Activated CD8-positive, alpha-beta T cell treated with anti-CD3 and anti-CD28 coated beads for 36 hours (primary cell): ENCODE measurements around the gene TBL1XR1. TPM values are rescaled to one million over a fixed set of nuclear protein-coding genes. Genes with fewer than 3 reads are reported as not detected.
"Not testable (repeated sequence)": the region's sequence is repeated elsewhere in the genome, so short reads cannot be mapped to it uniquely, and the experiment has no call there.

ENCODE experiments used
- ATAC-seq: fragments of 200-7000 bp; cut with Tn5 transposase; one replicate; pipeline ENCODE4 v1.10.0; 2021; ENCODE audit warnings: mild to moderate bottlenecking, moderate library complexity
- CTCF ChIA-PET: fragments of 350-600 bp; sonication (Branson Sonifier 250); formaldehyde crosslinking; loops from one replicate; lab custom pipeline; 2021; ENCODE audit warnings: antibody characterized with exemption; lab: Charles Lee
- POLR2A ChIA-PET: fragments of 350-600 bp; sonication (Branson Sonifier 250); formaldehyde crosslinking; loops from one replicate; lab custom pipeline; 2021; ENCODE audit warnings: antibody characterized with exemption; lab: Charles Lee
- DNase-seq: peaks from one replicate; pipeline ENCODE4 v3.0.0-alpha.2; 2020
- H3K27ac Mint-ChIP-seq: one replicate; pipeline ENCODE4 v1.8.0; 2021; ENCODE audit warnings: mild to moderate bottlenecking, mixed read lengths
- H3K27me3 Mint-ChIP-seq: one replicate; pipeline ENCODE4 v1.8.0; 2021; ENCODE audit warnings: mixed read lengths
- H3K36me3 Mint-ChIP-seq: one replicate; pipeline ENCODE4 v1.8.0; 2021; ENCODE audit warnings: low read depth, mixed read lengths
- H3K4me1 Mint-ChIP-seq: one replicate; pipeline ENCODE4 v1.8.0; 2021; ENCODE audit warnings: low read depth, mixed read lengths
- H3K4me3 Mint-ChIP-seq: one replicate; pipeline ENCODE4 v1.8.0; 2021; ENCODE audit warnings: mild to moderate bottlenecking, moderate library complexity, mixed read lengths
- H3K9me3 Mint-ChIP-seq: one replicate; pipeline ENCODE4 v1.8.0; 2021; ENCODE audit warnings: mixed read lengths
- intact Hi-C: fragments of 100-400 bp; cut with micrococcal nuclease; formaldehyde crosslinking; loops from one replicate; pipeline ENCODE4 v1.10.0; 2022
- total RNA-seq, 2 experiments: library from RNA; stranded (reverse); gene quantifications; one replicate each; pipeline ENCODE4 v1.2.3, GENCODE V29; 2021
- TF ChIP-seq, protein P1 (sequence below): fragments of 200-600 bp; IDR thresholded peaks from one replicate; pipeline ENCODE4 v1.8.0; 2022; ENCODE audit warnings: antibody characterized with exemption, mild to moderate bottlenecking

TBL1XR1 gene
- total RNA-seq, 2 experiments from 2014 or later = 153 to 158 TPM

DNA sequence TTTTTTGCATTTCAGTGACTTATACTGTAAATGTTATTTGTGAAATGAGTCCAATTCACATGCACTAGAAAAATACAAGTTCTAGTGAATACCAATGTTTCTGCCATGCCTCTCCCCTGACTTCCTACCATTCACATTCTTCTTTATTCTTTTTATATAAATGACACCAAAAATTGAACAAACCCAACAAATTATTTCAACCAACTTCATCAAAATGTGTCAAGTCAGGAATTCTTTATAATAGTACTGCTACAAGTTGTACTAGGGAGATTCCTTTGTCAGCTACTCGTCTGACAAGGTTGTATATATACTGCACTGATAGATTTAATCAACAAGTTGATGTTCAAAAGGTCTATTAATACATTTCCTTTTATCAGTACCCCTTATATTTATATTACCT is 3.0 kb downstream of the TBL1XR1 start:
- TF ChIP-seq, protein P1, sequence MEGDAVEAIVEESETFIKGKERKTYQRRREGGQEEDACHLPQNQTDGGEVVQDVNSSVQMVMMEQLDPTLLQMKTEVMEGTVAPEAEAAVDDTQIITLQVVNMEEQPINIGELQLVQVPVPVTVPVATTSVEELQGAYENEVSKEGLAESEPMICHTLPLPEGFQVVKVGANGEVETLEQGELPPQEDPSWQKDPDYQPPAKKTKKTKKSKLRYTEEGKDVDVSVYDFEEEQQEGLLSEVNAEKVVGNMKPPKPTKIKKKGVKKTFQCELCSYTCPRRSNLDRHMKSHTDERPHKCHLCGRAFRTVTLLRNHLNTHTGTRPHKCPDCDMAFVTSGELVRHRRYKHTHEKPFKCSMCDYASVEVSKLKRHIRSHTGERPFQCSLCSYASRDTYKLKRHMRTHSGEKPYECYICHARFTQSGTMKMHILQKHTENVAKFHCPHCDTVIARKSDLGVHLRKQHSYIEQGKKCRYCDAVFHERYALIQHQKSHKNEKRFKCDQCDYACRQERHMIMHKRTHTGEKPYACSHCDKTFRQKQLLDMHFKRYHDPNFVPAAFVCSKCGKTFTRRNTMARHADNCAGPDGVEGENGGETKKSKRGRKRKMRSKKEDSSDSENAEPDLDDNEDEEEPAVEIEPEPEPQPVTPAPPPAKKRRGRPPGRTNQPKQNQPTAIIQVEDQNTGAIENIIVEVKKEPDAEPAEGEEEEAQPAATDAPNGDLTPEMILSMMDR = no peak
- Mint-ChIP-seq H3K27ac (peak overlapping the region; percentile 99), H3K36me3 (peaks cover 37% of the 10 kb centered on the region), H3K27me3 (no peaks in the 10 kb centered on the region), H3K4me1 (peaks cover 44% of the 10 kb centered on the region), H3K9me3 (peaks cover 3% of the 10 kb centered on the region), H3K4me3 (peak overlapping the region; percentile 92)
- DNase-seq (no peak), ATAC-seq (no peak)
- ChIA-PET CTCF (interaction anchor here (0.7 to 1.4 kb wide), 5 partner anchors 10 to 1191 kb away, joined by 3 to 4 read pairs (median 3); no protein-coding TSS in a partner anchor), POLR2A (interaction anchor here (0.9 to 6.5 kb wide), 3 partner anchors 9 to 166 kb away, joined by 4 to 111 read pairs (median 7); no protein-coding TSS in a partner anchor)
- intact Hi-C loops = loop anchor here (2.0 to 5.0 kb wide), 2 partner anchors 47 to 227 kb away; no protein-coding TSS in a partner anchor

DNA sequence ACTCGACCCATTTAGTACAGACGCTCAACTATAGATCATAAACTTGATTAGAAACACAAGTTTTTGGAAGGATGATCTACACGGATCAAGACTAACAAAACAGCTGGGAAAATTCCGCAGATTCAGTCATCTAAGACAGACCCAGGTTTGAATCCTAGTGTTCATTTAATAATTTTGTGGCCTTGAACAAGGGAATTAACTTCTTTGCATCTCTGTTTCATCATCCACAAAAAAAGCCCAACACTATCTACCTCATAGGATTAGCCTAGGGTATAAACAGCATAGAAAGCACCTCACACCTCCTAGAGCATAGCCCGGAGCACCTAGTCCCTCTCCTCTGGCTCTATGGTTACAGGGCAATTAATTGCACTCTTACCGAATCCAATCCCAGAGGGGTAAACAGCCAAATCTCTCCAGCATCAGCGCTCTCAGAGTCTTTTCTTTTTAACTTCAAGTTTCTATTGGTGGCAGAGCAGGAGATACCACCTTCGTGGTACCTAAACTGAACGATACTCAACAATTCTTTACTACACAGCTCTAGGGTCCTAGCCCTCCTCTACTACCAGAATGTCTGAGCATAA is 3.5 kb downstream of the TBL1XR1 start:
- POLR2A ChIA-PET = interaction anchor here (0.9 to 6.5 kb wide), 4 partner anchors 9 to 178 kb away, joined by 3 to 111 read pairs (median 6); no protein-coding TSS in a partner anchor
- Mint-ChIP-seq H3K4me3 (peak overlapping the region; percentile 92), H3K27ac (peak overlapping the region; percentile 99), H3K9me3 (peaks cover 3% of the 10 kb centered on the region), H3K36me3 (peaks cover 37% of the 10 kb centered on the region), H3K27me3 (no peaks in the 10 kb centered on the region), H3K4me1 (peaks cover 39% of the 10 kb centered on the region)
- intact Hi-C loops = loop anchor here (2.0 to 5.0 kb wide), 2 partner anchors 46 to 227 kb away; no protein-coding TSS in a partner anchor
- TF ChIP-seq, protein P1 = no peak
- CTCF ChIA-PET = interaction anchor here (0.7 to 1.6 kb wide), 5 partner anchors 9 to 1192 kb away, joined by 3 to 5 read pairs (median 3); no protein-coding TSS in a partner anchor
- no peak for ATAC-seq
- no peak for DNase-seq

DNA sequence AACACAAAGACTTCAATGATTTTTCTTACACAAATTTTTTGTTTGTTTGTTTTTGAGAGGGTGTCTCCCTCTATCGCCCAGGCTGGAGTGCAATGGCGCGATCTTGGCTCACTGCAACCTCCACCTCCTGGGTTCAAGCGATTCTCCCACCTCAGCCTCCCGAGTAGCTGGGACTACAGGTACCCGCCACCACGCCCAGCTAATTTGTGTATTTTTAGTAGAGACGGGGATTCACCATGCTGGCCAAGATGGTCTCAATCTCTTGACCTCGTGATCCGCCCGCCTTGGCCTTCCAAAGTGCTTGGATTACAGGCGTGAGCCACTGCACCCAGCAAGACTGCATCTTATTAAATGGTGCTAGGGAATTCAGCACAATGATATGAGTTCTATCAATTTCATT is 4.0 kb downstream of the TBL1XR1 start:
- not testable (repeated sequence) for ATAC-seq, DNase-seq, H3K27me3 Mint-ChIP-seq, H3K9me3 Mint-ChIP-seq
- intact Hi-C loops = loop anchor here (5.0 kb wide), 1 partner anchor 46 kb away; no protein-coding TSS in a partner anchor
- ChIA-PET CTCF (interaction anchor here (1.2 to 1.6 kb wide), 3 partner anchors 9 to 146 kb away, joined by 3 to 5 read pairs (median 4); no protein-coding TSS in a partner anchor), POLR2A (interaction anchor here (1.2 to 2.2 kb wide), 3 partner anchors 8 to 178 kb away, joined by 3 to 7 read pairs (median 3); no protein-coding TSS in a partner anchor)
- H3K4me1 Mint-ChIP-seq = peaks cover 38% of the 10 kb centered on the region
- H3K27ac Mint-ChIP-seq = peak overlapping the region; percentile 99
- H3K36me3 Mint-ChIP-seq = peaks cover 40% of the 10 kb centered on the region
- peak overlapping the region; percentile 92 for H3K4me3 Mint-ChIP-seq

DNA sequence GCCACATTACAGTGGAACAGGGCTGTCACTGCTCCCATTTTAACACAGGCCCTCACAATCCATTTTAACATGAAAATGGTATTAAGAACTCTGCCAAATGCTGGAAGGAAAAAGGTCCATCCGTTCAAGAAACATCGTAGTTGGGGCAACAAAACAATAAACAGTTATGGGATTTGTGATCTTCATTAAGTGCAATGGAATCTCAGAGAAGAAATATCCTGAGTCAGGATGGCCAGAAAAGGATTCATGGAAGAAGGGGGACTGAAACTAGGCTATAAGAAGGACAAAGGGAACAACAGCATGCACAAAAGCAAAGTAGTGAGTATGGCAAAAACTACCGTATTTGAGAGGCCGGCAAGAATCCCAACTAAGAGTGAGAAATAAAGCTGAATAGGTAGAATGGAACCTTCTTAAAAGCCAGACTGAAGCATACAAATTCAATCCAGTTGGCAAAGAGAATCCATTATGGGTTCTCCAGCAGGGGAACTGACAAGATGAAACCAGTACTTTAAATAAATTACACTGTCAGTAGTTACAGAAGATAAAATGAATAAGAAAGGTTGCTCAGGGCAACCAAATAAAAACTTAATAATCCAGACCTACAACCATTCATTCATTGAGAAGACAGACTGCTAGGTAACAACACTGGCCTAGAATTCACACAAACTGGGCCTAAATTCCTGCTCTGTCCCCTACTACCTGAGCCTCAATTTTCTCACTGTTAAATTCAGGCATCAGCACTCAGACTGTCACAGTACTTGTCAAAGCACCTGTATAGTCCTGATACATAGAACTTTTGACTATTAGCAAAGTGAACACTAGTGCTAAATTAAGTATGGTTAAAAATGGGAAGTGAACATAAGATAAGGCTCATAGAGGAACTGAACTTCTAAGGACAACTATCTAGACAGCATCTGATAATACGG is 6.3 kb downstream of the TBL1XR1 start:
- peaks cover 3% of the 10 kb centered on the region for H3K9me3 Mint-ChIP-seq
- H3K27me3 Mint-ChIP-seq = no peaks in the 10 kb centered on the region
- no peak for ATAC-seq
- DNase-seq = no peak
- peak overlapping the region; percentile 17 for H3K27ac Mint-ChIP-seq
- H3K36me3 Mint-ChIP-seq = peaks cover 41% of the 10 kb centered on the region
- TF ChIP-seq, protein P1 = no peak
- intact Hi-C loops = loop anchor here (5.0 kb wide), 1 partner anchor 44 kb away; no protein-coding TSS in a partner anchor
- peak overlapping the region; percentile 3 for H3K4me3 Mint-ChIP-seq
- peaks cover 48% of the 10 kb centered on the region for H3K4me1 Mint-ChIP-seq
- ChIA-PET CTCF (no interaction called here), POLR2A (interaction anchor here (1.1 kb wide), 1 partner anchor 40 kb away, joined by 3 read pairs; no protein-coding TSS in a partner anchor)

DNA sequence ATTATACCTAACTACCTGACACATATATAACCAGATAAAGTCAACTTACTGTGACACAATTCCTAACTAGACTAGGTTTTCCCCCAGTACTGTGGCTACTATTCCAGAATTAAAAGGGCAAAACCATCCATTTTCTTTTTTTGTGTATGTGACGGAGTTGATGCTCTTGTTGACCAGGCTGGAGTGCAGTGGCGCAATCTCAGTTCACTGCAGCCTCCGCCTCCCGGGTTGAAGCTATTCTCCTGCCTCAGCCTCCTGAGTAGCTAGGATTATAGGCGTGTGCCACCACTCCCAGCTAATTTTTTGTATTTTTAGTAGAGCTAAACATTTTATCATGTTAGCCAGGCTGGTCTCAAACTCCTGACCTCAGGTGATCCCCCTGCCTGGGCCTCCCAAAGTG is 7.1 kb downstream of the TBL1XR1 start:
- H3K36me3 Mint-ChIP-seq = peaks cover 36% of the 10 kb centered on the region

DNA sequence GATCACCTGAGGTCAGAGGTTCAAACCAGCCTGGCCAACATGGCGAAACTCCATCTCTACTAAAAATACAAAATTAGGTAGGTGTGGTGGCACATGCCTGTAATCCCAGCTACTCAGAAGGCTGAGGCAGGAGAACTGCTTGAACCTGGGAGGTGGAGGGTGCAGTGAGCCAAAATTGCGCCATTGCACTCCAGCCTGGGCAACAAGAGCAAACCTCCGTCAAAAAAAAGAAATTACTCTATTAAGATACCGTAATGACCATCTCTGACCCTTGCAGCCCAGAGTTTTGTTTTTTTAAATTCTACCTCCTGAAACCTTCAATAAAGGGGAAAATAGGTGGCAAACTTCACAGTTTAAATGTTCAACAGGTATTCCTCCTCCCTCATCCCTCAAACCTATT is 9.0 kb downstream of the TBL1XR1 start:
- H3K9me3 Mint-ChIP-seq, H3K27me3 Mint-ChIP-seq, CTCF ChIA-PET, H3K27ac Mint-ChIP-seq, ATAC-seq, H3K4me3 Mint-ChIP-seq, intact Hi-C loops, DNase-seq: not testable (repeated sequence)
- Mint-ChIP-seq H3K4me1 (peaks cover 55% of the 10 kb centered on the region), H3K36me3 (peaks cover 25% of the 10 kb centered on the region)
- POLR2A ChIA-PET = interaction anchor here (0.6 to 0.9 kb wide), 3 partner anchors 37 to 172 kb away, joined by 3 to 4 read pairs (median 3); no protein-coding TSS in a partner anchor

More for the DNA sequence above, 7.1 kb downstream of the TBL1XR1 start:
- H3K9me3 Mint-ChIP-seq, ATAC-seq, DNase-seq, H3K4me3 Mint-ChIP-seq, H3K27me3 Mint-ChIP-seq, CTCF ChIA-PET, H3K27ac Mint-ChIP-seq, POLR2A ChIA-PET: not testable (repeated sequence)
- intact Hi-C loops = loop anchor here (5.0 kb wide), 1 partner anchor 43 kb away; no protein-coding TSS in a partner anchor
- H3K4me1 Mint-ChIP-seq = peaks cover 53% of the 10 kb centered on the region
